Right hindlimb (tissue), 1 donor: ENCODE data around the gene SHLD1.
"Not testable (repeated sequence)": the region's sequence is repeated elsewhere in the genome, so short reads cannot be mapped to it uniquely, and the experiment has no call there.

Experiments
- DNase-seq: peaks from one replicate; pipeline ENCODE4 v3.0.0-alpha.2; 2018

Gene SHLD1

GRCh38 chr20:5749952-5750779 lies at the start of gene SHLD1:
SHLD1 (plus strand) TSS chr20:5750401; CDS start chr20:5772866, 22,465 bp downstream.
- peak; percentile 92 for DNase-seq

- not testable (repeated sequence) for DNase-seq
Measured at GRCh38 chr20:5702339-5702738, 47.9 kb upstream of the SHLD1 start.

- peak; percentile 34 for DNase-seq
Measured at GRCh38 chr20:5703681-5704101, 46.5 kb upstream of the SHLD1 start.

GRCh38 chr20:5705827-5706226 lies 44.4 kb upstream of the SHLD1 start:
- DNase-seq, result no peak

- DNase-seq, result no peak
Measured at GRCh38 chr20:5706797-5707196, 43.4 kb upstream of the SHLD1 start.

GRCh38 chr20:5710551-5710950 lies 39.6 kb upstream of the SHLD1 start:
- DNase-seq, result no peak

GRCh38 chr20:5714261-5715041 lies 35.8 kb upstream of the SHLD1 start:
- DNase-seq, result peak; percentile 22

- DNase-seq, result no peak
Measured at GRCh38 chr20:5715071-5715841, 34.9 kb upstream of the SHLD1 start.

GRCh38 chr20:5716953-5717352 lies 33.2 kb upstream of the SHLD1 start:
- no peak for DNase-seq

- DNase-seq, result peak; percentile 24
Measured at GRCh38 chr20:5718896-5719595, 31.2 kb upstream of the SHLD1 start.

- DNase-seq, result no peak
Measured at GRCh38 chr20:5719861-5720403, 30.3 kb upstream of the SHLD1 start.

GRCh38 chr20:5720696-5721095 lies 29.5 kb upstream of the SHLD1 start:
- DNase-seq, result no peak

GRCh38 chr20:5721356-5721755 lies 28.8 kb upstream of the SHLD1 start:
- DNase-seq, result not testable (repeated sequence)

GRCh38 chr20:5722927-5723326 lies 27.3 kb upstream of the SHLD1 start:
- DNase-seq, result no peak

GRCh38 chr20:5725183-5725463 lies 25.1 kb upstream of the SHLD1 start:
- DNase-seq, result not testable (repeated sequence)

- DNase-seq, result no peak
Measured at GRCh38 chr20:5727018-5727515, 23.1 kb upstream of the SHLD1 start.

- DNase-seq, result no peak
Measured at GRCh38 chr20:5729348-5729747, 20.9 kb upstream of the SHLD1 start.

GRCh38 chr20:5730131-5730530 lies 20.1 kb upstream of the SHLD1 start:
- DNase-seq, result no peak

- DNase-seq, result no peak
Measured at GRCh38 chr20:5731753-5732366, 18.3 kb upstream of the SHLD1 start.

GRCh38 chr20:5734602-5735001 lies 15.6 kb upstream of the SHLD1 start:
- DNase-seq, result no peak

- DNase-seq, result peak; percentile 60
Measured at GRCh38 chr20:5735845-5736510, 14.2 kb upstream of the SHLD1 start.
